ENCODE results near the gene MDFI.
"Not testable (repeated sequence)": the region's sequence is repeated elsewhere in the genome, so short reads cannot be mapped to it uniquely, and the experiment has no call there.

The MDFI gene

DNA sequence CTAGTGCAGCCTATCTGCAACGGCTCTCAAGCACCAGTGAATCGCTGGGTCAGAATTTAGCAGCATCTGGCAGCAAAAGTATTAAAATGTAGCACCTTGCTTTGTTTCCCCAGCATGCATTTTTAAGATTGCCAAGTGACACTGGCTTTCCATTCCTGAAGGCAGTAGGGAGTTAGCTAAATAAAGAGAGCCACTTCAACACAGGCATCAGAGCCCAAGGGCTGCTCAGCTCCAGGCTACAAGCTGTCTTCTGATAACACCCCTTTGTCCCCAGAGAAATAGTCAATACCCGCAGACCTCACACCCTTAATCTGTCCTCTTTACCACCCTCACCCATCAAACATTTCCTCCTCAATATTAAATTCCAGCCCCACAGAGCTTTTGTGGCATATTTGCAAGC lies 19.7 kb upstream of the MDFI start:
- no peak overlapping the region for H3K27ac ChIP-seq
- TF ChIP-seq, protein P1, sequence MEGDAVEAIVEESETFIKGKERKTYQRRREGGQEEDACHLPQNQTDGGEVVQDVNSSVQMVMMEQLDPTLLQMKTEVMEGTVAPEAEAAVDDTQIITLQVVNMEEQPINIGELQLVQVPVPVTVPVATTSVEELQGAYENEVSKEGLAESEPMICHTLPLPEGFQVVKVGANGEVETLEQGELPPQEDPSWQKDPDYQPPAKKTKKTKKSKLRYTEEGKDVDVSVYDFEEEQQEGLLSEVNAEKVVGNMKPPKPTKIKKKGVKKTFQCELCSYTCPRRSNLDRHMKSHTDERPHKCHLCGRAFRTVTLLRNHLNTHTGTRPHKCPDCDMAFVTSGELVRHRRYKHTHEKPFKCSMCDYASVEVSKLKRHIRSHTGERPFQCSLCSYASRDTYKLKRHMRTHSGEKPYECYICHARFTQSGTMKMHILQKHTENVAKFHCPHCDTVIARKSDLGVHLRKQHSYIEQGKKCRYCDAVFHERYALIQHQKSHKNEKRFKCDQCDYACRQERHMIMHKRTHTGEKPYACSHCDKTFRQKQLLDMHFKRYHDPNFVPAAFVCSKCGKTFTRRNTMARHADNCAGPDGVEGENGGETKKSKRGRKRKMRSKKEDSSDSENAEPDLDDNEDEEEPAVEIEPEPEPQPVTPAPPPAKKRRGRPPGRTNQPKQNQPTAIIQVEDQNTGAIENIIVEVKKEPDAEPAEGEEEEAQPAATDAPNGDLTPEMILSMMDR (conservative IDR thresholded peaks at IDR 0.05), result no peak

DNA sequence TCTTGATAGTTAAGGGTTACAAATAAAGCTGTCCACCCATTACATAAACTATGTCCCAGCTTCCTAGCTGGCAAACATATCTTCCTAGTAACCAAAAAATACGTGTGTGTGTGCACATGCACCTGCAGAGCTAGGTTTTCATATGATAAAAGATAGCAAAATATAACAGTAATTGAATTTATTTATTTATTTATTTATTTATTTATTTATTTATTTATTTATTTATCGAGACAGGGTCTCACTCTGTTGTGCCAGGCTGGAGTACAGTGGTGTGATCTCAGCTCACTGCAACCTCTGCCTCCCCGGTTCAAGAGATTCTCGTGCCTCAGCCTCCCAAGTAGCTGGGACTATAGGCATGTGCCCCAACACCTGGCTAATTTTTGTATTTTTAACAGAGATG lies 19.1 kb upstream of the MDFI start:
- not testable (repeated sequence) for H3K27ac ChIP-seq

DNA sequence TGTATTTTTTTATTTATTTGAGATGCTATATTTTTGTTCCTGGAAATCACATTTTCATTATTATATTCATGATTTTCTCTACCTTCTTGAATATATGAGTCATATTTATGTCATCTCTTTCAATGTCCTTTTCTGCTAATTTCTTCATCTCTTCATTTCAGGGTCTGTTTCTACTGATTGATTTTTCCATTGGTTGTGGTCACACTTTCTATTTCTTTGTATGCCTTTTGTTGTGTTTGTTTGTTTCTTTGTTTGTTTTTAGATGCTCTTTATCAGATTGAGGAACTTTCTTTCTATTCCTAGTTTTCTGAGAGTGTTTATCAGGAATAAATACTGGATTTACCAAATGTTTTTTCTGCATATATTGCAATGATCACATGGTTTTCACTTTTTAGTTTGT lies 16.9 kb upstream of the MDFI start:
- no peak overlapping the region for H3K27ac ChIP-seq
- TF ChIP-seq, protein P1 (conservative IDR thresholded peaks at IDR 0.05), result no peak

DNA sequence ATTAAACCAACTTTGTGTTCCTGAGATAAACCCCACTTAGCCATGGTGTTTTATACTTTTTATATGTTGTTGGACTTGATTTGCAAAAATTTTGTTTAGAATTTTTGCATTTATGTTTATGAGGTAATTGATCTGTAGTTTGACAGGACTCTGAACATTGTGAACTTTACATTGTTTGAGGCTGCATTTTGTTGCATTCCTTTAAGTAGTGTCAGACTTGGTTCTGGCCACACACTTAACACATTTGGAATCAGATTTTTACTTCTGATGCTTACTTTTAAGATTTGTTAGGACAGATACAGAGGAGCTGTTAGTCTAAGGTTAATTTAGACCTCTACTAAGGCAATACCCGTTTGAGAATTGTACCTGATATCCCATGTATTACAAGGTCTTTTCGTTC lies 16.5 kb upstream of the MDFI start:
- H3K27ac ChIP-seq, result no peak overlapping the region
- TF ChIP-seq, protein P1 (conservative IDR thresholded peaks at IDR 0.05), result no peak

DNA sequence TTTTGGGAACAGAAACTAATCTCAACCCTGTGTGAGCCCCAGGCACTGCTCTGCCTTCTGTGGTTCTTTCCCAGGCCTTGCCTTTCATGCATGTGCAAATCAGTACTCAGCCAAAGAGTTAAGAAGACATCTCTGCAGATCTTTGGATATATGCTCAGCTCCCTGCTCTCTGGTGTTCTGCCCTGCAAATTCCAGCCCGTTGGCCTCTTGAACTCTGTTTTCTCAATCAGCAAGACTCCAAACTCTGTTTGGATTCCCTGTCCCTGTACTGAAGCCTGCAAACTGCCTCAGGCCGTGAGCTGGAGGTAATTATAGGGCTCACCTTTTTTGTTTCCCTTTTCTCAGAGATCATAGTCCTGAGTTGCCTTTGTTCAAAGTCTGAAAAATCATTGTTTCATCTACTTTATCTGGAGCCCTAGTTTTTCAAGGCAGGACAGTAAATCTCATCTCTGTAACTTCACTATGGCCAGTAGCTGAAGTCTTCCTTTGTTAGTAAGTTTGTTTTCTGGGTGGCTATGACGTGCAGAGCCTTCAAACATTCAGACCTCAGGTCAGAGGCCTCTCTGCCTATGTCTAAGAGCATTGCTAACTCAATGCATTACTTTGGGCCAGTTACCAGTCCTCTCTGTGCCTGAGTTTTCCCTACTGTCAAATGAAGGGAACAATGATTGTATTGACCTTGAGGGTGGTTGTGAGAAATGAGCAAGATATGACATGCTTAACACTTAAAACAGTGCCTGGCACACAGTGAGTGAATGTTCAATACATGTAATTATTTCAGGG lies 15.9 kb upstream of the MDFI start:
- TF ChIP-seq, protein P1 (conservative IDR thresholded peaks at IDR 0.05), result no peak
- no peak overlapping the region for H3K27ac ChIP-seq

DNA sequence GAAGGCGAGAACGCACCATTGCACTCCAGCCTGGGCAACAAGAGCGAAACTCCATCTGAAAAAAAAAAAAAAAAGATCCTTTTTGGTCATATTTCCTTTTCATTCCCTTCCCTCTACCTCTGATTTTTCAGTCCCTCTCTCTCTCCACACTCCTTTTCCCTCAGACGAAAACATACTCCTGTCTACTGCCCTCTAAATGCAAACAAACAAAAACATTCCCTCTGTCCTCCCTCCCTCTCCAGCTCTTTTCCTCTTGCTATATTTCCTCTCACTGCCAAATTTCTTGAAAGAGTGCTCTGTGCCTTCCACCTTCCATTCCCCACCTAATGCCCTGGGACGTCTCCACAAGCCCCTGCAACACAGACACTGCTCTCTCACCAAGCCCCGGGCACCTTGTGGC lies 14.9 kb upstream of the MDFI start:
- TF ChIP-seq, protein P1 (conservative IDR thresholded peaks at IDR 0.05), result no peak
- H3K27ac ChIP-seq, result no peak overlapping the region

DNA sequence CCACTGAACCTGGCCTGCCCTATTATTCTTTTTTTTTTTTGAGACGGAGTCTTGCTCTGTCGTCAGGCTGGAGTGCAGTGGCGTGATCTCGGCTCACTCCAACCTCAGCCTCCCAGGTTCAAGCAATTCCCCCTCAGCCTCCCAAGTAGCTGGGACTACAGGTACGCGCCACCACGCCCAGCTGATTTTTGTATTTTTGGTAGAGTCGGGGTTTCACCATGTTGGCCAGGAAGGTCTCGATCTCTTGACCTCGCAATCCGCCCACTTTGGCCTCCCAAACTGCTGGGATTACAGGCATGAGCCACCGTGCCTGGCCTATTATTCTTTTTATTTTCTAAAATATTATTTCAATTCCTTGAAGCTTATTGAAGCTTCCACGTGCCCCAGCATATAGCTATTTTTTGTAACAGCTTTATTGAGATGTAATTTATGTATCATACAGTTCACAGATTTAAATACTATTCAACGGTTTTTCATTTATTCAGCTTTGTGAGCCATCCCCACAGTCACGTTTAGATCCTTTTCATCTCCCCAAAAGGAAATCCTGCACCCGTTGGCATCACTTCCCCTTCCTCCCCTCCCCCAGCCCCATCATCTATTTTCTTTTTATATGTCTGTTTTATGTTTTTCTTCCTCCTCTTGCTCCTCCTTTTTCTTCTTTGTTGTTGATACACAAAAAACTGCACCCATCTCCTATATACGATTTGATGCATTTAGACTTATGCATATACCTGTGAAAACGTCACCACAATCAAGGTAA lies 13.5 kb upstream of the MDFI start:
- no peak overlapping the region for H3K27ac ChIP-seq
- TF ChIP-seq, protein P1 (conservative IDR thresholded peaks at IDR 0.05), result no peak

DNA sequence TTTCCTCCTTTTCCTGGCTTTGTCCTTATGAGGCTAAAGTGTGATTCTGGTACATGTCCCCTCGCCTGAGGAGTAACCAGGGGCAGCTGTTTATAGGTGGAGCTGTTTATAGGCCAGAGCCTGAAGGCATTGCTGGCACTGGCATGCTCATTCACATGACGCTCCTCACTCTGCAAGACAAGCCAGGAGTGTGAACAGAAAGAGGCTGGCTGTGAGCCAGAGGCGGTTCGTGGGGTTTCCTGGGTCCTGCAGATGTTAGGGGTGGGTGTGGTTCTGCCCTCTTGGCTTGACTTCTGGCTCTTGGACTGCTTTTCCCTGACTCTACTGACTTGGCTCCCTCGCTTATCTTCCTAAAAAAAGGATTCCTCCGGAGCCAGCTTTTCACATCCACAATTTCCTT lies 12.8 kb upstream of the MDFI start:
- TF ChIP-seq, protein P1 (conservative IDR thresholded peaks at IDR 0.05), result no peak

More for the DNA sequence above, 12.8 kb upstream of the MDFI start:
- no peak overlapping the region for H3K27ac ChIP-seq
